GM18873 (cell line): ENCODE results near the gene CARMIL3.

Experiments used
- ATAC-seq: cut with Tn5 transposase; IDR thresholded peaks from one replicate; pipeline ENCODE4 v1.9.1; 2021; ENCODE audit warnings: mild to moderate bottlenecking, moderate library complexity, moderate number of reproducible peaks; ENCODE audit not compliant: unreplicated experiment, low FRiP score

Gene CARMIL3

DNA sequence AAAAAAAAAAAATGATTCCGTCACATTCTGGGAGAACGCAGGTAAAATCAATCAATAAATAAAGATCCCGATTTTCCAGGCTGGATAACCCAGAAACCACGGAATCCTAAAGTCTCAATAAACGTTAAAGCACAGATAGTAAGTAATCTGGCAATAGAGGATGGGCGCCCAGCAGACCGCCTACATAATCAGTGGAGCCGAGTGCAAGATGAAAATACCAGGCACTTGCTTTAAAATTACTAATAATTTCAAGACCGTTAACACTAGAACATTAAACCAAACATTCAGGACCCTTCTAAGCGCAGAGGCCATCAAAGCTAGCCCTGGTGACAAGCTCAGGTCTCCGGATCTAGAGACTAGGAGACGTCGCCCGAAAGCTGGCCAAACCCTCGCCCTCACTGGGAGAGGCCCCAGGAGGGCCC is 61.6 kb downstream of the CARMIL3 start:
- ATAC-seq: no peak

DNA sequence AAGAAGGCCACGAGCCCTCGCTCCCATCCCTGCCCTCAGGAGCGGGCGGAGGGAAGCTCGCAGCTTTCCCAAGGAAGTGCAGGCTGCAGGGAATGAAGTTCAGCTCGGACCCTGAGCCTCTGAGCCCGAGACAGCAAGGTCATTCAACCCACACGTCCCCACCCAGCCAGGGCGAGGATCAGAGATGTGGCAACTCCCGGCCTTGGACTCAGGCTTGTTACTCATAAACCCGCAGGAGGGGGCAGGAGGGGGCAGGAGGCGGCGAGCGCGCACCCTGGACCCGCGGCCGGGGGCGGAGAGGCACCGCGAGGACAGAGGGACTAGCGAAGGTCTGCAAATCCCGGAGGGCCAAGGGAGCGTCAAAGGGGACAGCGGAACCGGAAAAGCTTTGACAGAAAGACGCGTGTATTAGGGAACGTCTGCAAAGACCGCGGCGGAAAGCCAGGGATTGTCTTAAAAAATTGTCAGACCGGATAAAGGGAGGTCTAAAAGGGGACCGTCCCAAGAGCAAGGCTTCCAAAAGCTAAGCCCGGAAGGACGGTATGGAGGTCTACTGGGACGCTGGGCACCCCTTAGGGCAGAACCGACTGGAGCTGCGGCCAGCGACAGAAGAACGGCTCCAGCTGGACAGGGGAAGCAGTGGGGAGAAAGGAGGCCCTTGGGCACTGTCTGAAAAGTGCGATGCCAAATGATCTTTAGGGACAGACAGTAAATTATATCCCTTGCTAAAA is 62.2 kb downstream of the CARMIL3 start:
- peak; percentile 0 for ATAC-seq

DNA sequence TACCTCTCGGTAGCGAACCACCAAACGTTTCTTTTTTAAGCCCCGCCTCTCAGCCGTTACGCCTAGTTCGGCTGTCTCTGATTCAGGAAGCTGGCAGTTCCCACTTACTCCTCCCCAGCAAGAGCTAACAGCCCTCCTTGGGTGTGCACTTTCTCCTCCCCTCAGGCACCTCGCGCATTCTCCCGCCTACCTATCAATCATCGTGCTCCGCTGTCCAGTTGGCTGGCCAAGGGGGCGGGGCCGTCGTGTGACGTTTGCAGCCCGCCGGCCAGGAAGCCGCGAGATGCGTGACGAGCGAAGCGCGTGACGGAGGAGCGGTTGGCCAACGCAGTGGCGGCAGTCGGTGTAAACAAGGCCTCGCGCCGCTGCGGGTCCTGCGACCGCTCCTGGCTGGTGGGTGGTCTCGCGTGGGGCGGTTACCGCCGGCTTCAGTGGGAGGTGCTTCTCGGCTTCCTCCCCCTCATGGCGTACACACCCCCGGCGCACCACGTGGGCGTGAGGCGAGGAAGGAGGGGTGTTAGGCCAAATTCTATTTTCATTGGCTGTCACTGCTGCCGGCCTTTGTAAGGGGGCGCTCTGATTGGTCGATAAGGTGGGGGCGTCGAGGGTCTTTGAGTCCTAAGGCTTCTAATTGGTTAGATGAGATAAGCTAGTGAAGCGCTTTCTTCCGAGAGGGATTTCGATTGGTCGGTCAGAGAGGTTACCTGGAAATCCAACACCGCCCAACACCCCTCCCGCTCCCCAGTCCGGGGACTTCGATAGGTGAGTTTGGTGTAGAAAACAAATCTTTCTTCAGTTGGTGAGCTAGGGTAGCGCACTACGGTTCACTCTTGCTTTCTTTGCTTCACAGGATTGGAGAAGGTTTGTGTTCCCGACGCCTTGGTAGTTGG is 63.0 kb downstream of the CARMIL3 start, which contains the start of the genes DCAF11 and NRL:
Gene DCAF11 (plus strand): TSS at position 246 of the 890 bp plus-strand sequence. CDS start 818 bp downstream, outside the sequence.
Gene NRL (minus strand): TSS at position 418 of the 890 bp plus-strand sequence. CDS start 32,101 bp downstream, outside the sequence.
- ATAC-seq: peak; percentile 85

DNA sequence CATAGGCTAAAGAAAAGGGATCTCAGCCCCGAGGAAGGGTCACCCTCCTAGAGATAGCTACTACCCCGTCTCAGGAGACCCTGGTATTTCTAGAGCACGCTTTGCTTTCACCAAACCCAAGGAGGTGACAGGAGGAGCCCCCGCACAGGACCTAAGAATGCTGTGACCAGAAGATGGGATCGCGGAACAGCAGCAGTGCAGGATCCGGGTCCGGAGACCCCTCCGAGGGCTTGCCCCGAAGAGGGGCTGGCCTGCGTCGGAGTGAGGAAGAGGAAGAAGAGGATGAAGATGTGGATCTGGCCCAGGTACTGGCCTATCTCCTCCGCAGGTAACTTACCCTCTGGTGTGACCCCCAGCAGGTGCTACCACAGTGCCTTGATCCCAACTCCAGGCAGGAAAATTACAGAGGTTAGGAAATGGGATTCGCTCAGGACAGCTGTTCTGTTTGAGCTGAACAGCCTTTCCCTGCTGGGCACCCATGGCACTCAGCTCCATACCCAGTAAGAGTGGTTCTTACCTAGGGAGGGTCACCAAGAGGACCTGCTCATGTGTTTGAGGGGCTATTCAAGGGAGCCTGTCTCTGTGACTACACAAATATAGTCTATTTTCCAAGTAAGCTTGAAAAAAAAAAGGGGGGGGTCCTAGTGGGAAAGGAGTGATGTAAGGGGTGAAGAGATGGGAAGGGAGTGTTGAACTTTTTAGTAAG is 63.8 kb downstream of the CARMIL3 start:
- no peak for ATAC-seq

DNA sequence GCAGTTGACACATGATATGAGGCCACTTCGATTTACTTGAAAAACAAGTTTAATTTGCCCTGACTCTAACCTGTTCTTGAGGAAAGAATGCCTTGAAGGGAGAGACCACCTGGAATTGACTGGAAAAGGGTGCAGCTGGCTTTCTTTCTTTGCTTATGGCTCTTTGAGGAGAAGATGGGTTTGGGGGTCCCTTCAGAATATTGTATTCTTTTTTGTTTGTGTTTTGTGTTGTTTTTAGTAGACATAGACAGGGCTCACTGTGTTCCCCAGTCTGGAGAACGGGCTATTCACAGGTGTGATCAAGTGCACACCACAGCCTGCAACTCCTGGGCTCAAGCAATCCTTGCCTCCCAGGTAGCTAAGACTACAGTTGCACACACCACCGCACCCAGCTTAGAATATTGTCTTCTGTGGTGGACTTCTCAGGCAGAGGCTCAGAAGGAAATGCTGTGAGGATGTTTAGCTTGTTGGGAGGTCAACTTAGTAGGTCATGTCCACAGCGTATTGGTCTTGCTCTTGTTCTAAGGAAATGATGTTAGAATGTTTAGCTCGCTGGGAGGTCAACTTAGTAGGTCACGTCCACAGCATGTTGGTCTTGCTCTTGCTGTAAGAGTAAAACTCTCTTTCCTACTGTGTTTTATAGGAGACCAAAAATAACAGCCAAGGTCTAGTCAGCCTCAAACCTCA is 64.5 kb downstream of the CARMIL3 start:
- ATAC-seq: no peak

DNA sequence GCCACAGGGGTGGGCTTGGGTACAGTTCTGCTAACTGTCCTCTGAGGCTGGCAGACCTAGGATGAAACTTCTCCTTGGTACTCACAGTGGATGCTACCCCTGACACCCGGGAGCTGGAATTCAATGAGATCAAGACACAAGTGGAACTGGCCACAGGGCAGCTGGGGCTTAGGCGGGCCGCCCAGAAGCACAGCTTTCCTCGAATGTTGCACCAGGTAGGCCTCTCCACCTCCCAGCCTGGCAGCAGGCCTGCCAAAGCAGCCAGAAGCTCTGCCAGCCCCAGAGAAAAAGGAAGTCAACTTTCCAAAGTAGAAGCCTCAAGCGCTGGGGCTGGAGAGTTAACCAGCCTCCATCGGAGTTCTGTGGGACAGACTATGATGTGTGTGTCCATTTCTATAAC is 65.4 kb downstream of the CARMIL3 start:
- no peak for ATAC-seq
